Measurements from ENCODE around the gene PDIA5.

Gene PDIA5

GRCh38 chr3:123042413-123042812 lies 24.4 kb upstream of the PDIA5 start:
- no peak for DNase-seq

- no peak for DNase-seq
Measured at GRCh38 chr3:123044981-123045763, 21.7 kb upstream of the PDIA5 start.

- DNase-seq = peak; percentile 89
Measured at GRCh38 chr3:123046262-123047061, 20.4 kb upstream of the PDIA5 start.

GRCh38 chr3:123047062-123047319 lies 19.8 kb upstream of the PDIA5 start:
- DNase-seq = no peak

GRCh38 chr3:123048480-123049237 lies 18.2 kb upstream of the PDIA5 start:
- no peak for DNase-seq

- no peak for DNase-seq
Measured at GRCh38 chr3:123050666-123051065, 16.2 kb upstream of the PDIA5 start.

GRCh38 chr3:123053107-123053506 lies 13.7 kb upstream of the PDIA5 start:
- DNase-seq = peak; percentile 62

- peak; percentile 50 for DNase-seq
Measured at GRCh38 chr3:123054109-123054778, 12.6 kb upstream of the PDIA5 start.

- DNase-seq = no peak
Measured at GRCh38 chr3:123054931-123055330, 11.9 kb upstream of the PDIA5 start.

- DNase-seq = no peak
Measured at GRCh38 chr3:123055352-123055751, 11.5 kb upstream of the PDIA5 start.

- no peak for DNase-seq
Measured at GRCh38 chr3:123058505-123058904, 8.3 kb upstream of the PDIA5 start.

GRCh38 chr3:123060054-123060453 lies 6.8 kb upstream of the PDIA5 start:
- DNase-seq = no peak

GRCh38 chr3:123061856-123062255 lies 5.0 kb upstream of the PDIA5 start:
- DNase-seq = no peak

- no peak for DNase-seq
Measured at GRCh38 chr3:123063034-123063433, 3.8 kb upstream of the PDIA5 start.

GRCh38 chr3:123064506-123064905 lies 2.3 kb upstream of the PDIA5 start:
- no peak for DNase-seq

- no peak for DNase-seq
Measured at GRCh38 chr3:123064914-123065313, 1.9 kb upstream of the PDIA5 start.

- DNase-seq = no peak
Measured at GRCh38 chr3:123066599-123066895, 278 bp upstream of the PDIA5 start.

- DNase-seq = peak; percentile 59
Measured at GRCh38 chr3:123067689-123068600, 1.1 kb downstream of the PDIA5 start.

GRCh38 chr3:123068601-123069381 lies 2.0 kb downstream of the PDIA5 start:
- no peak for DNase-seq

GRCh38 chr3:123070510-123070909 lies 3.7 kb downstream of the PDIA5 start:
- no peak for DNase-seq

GRCh38 chr3:123071146-123071545 lies 4.3 kb downstream of the PDIA5 start:
- peak; percentile 47 for DNase-seq
